Keratinocyte (primary cell): ENCODE data around the gene FES. TPM values are rescaled to one million over a fixed set of nuclear protein-coding genes. Genes with fewer than 3 reads are reported as not detected.

ENCODE experiments used
- DNase-seq: peaks from one replicate; pipeline ENCODE4 v3.0.0-alpha.2; 2011; ENCODE audit warnings: low read depth, missing footprints, low spot score
- FAIRE-seq: peaks from 2 replicates; lab custom pipeline; 2011; peaks lifted over from hg19 to GRCh38; lab: Jason Lieb, UNC
- H2AFZ ChIP-seq: 2 replicates; pipeline ENCODE4 v1.6.0; 2012; ENCODE audit warnings: low read length, control low read depth, inconsistent platforms; ENCODE audit not compliant: control insufficient read depth
- H3K27ac ChIP-seq: 2 replicates; pipeline ENCODE4 v1.5.1; 2011; ENCODE audit warnings: low read length; ENCODE audit not compliant: control insufficient read depth, insufficient read depth
- H3K27me3 ChIP-seq: 3 replicates; pipeline ENCODE4 v1.6.0; 2011; ENCODE audit warnings: low read length; ENCODE audit not compliant: control insufficient read depth, insufficient read depth; ENCODE audit errors: extremely low read depth
- H3K36me3 ChIP-seq, 2 experiments: 2 replicates in 1 of 2; 3 replicates in 1 of 2; pipeline ENCODE4 v1.5.1; 2011; ENCODE audit warnings: low read length in 2 of 2, mild to moderate bottlenecking in 1 of 2; ENCODE audit not compliant: control insufficient read depth in 2 of 2, insufficient read depth in 2 of 2; ENCODE audit errors: extremely low read depth in 1 of 2
- H3K4me1 ChIP-seq: 3 replicates; pipeline ENCODE4 v1.5.1; 2011; ENCODE audit warnings: low read length; ENCODE audit not compliant: control insufficient read depth, insufficient read depth; ENCODE audit errors: extremely low read depth
- H3K4me2 ChIP-seq: 3 replicates; pipeline ENCODE4 v1.6.0; 2011; ENCODE audit warnings: low read depth, low read length; ENCODE audit not compliant: control insufficient read depth, insufficient read depth; ENCODE audit errors: extremely low read depth
- H3K4me3 ChIP-seq, 3 experiments: fragments of 200-600 bp in 1 of 3; sonication (generic) in 1 of 3; 2 replicates in 2 of 3; 3 replicates in 1 of 3; pipeline ENCODE4 v1.5.1; 2011 to 2016; ENCODE audit warnings: low read length in 3 of 3, mild to moderate bottlenecking in 3 of 3, control low read depth in 2 of 3, inconsistent platforms in 1 of 3, low read depth in 1 of 3, mixed read lengths in 1 of 3, mixed run types in 1 of 3, moderate library complexity in 1 of 3; ENCODE audit not compliant: control insufficient read depth in 2 of 3, insufficient read depth in 2 of 3; ENCODE audit errors: extremely low read depth in 1 of 3
- H3K79me2 ChIP-seq: 2 replicates; pipeline ENCODE4 v1.6.0; 2012; ENCODE audit warnings: low read length; ENCODE audit not compliant: control insufficient read depth, insufficient read depth
- H3K9ac ChIP-seq: 3 replicates; pipeline ENCODE4 v1.6.0; 2011; ENCODE audit warnings: low read length; ENCODE audit not compliant: control insufficient read depth, insufficient read depth; ENCODE audit errors: extremely low read depth
- H3K9me1 ChIP-seq: 3 replicates; pipeline ENCODE4 v1.6.0; 2011; ENCODE audit warnings: low read length; ENCODE audit not compliant: control insufficient read depth, insufficient read depth; ENCODE audit errors: extremely low read depth
- H3K9me3 ChIP-seq: 2 replicates; pipeline ENCODE4 v1.5.1; 2012; ENCODE audit warnings: low read depth, low read length; ENCODE audit not compliant: control insufficient read depth
- H4K20me1 ChIP-seq: 3 replicates; pipeline ENCODE4 v1.6.0; 2011; ENCODE audit warnings: low read length; ENCODE audit not compliant: control insufficient read depth, insufficient read depth; ENCODE audit errors: extremely low read depth
- CTCF ChIP-seq, 3 experiments: IDR thresholded peaks in 1 of 3; conservative IDR thresholded peaks in 1 of 3; optimal IDR thresholded peaks in 1 of 3; 2 replicates in 2 of 3; 3 replicates in 1 of 3; pipeline versions ENCODE3 to v1.5.1; 2011; ENCODE audit warnings: low read length in 3 of 3, mild to moderate bottlenecking in 3 of 3, moderate library complexity in 2 of 3, control low read depth in 1 of 3, inconsistent platforms in 1 of 3; ENCODE audit not compliant: insufficient read depth in 2 of 3; ENCODE audit errors: extremely low read depth in 1 of 3
- EZH2 ChIP-seq: IDR thresholded peaks from one replicate; pipeline ENCODE4 v1.6.1; 2012; ENCODE audit warnings: inconsistent platforms, mild to moderate bottlenecking, low read length, moderate library complexity
- dilution Hi-C: fragments of 300-500 bp; cut with MboI; formaldehyde crosslinking; loops from one replicate; pipeline ENCODE4 v1.7.0; 2020; ENCODE audit warnings: low sequenced_read_pairs; ENCODE audit not compliant: extremely low pct_ligation_motif_present
- polyA plus RNA-seq, 5 experiments: library from polyadenylated mRNA; depleted of rRNA in 3 of 5; stranded (reverse) in 3 of 5; stranded (forward) in 1 of 5; unstranded in 1 of 5; fragments of >200 nt; gene quantifications; 1 replicate in 1 of 5; 2 replicates in 3 of 5; 3 replicates in 1 of 5; pipeline versions ENCODE4 v1.2.1 to v1.2.3, GENCODE V29; 2011 to 2012; ENCODE audit warnings: missing spikeins in 2 of 5, low read depth in 1 of 5, low replicate concordance in 1 of 5

The FES gene
- polyA plus RNA-seq, 1 donor (not counting 4 experiments of a cell fraction or from before 2014, with no cell fraction given): 0.34 TPM

- FAIRE-seq (no peak), DNase-seq (no peak)
- no peaks in the 10 kb centered on the region for H3K9me3 ChIP-seq
- H3K79me2 ChIP-seq: peaks cover 13% of the 10 kb centered on the region
- H3K4me1 ChIP-seq: peaks cover 7% of the 10 kb centered on the region
- H3K9ac ChIP-seq: no peak overlapping the region
- dilution Hi-C loops: no loop called here
- H3K27ac ChIP-seq: no peak overlapping the region
- H3K4me2 ChIP-seq: no peak overlapping the region
- peaks cover 38 to 47% of the 10 kb centered on the region in 2 experiments for H3K36me3 ChIP-seq
- H3K4me3 ChIP-seq: no peak overlapping the region
- H3K9me1 ChIP-seq: no peaks in the 10 kb centered on the region
- TF ChIP-seq CTCF (optimal IDR thresholded peaks at IDR 0.05 in 1 of 3, IDR thresholded peaks at IDR 0.05 in 1 of 3, conservative IDR thresholded peaks at IDR 0.05 in 1 of 3; ENCODE audit: extremely low read depth in 1 of 3, insufficient read depth in 2 of 3, low read length in 3 of 3): no peak
- TF ChIP-seq EZH2: no peak
- no peaks in the 10 kb centered on the region for H3K27me3 ChIP-seq
- no peaks in the 10 kb centered on the region for H4K20me1 ChIP-seq
- H2AFZ ChIP-seq: no peak overlapping the region
Measured at GRCh38 chr15:90941038-90941437, 56.7 kb downstream of the FES start.

- H2AFZ ChIP-seq: no peak overlapping the region
- TF ChIP-seq CTCF (optimal IDR thresholded peaks at IDR 0.05 in 1 of 3, IDR thresholded peaks at IDR 0.05 in 1 of 3, conservative IDR thresholded peaks at IDR 0.05 in 1 of 3; ENCODE audit: extremely low read depth in 1 of 3, insufficient read depth in 2 of 3, low read length in 3 of 3): no peak
- TF ChIP-seq EZH2: no peak
- H3K9me1 ChIP-seq: no peaks in the 10 kb centered on the region
- peaks cover 43 to 55% of the 10 kb centered on the region in 2 experiments for H3K36me3 ChIP-seq
- no peak overlapping the region for H3K27ac ChIP-seq
- H3K9me3 ChIP-seq: no peaks in the 10 kb centered on the region
- H4K20me1 ChIP-seq: no peaks in the 10 kb centered on the region
- no peak overlapping the region for H3K4me3 ChIP-seq
- FAIRE-seq: no peak
- H3K9ac ChIP-seq: no peak overlapping the region
- DNase-seq: no peak
- H3K79me2 ChIP-seq: peaks cover 2% of the 10 kb centered on the region
- H3K4me1 ChIP-seq: no peaks in the 10 kb centered on the region
- dilution Hi-C loops: no loop called here
- H3K27me3 ChIP-seq: no peaks in the 10 kb centered on the region
- no peak overlapping the region for H3K4me2 ChIP-seq
Measured at GRCh38 chr15:90942354-90943120, 58.2 kb downstream of the FES start.
